C4-2B (cell line): Measurements from ENCODE around the gene CDKAL1.
"Not testable (repeated sequence)": the region's sequence is repeated elsewhere in the genome, so short reads cannot be mapped to it uniquely, and the experiment has no call there.

Experiments
- H3K27ac ChIP-seq: fragments of 450-650 bp; 2 replicates; pipeline ENCODE4 v1.5.1; 2017
- CTCF ChIP-seq: fragments of 450-650 bp; conservative IDR thresholded peaks from 2 replicates; pipeline ENCODE4 v1.5.1; 2017; ENCODE audit warnings: mild to moderate bottlenecking
- ZFX ChIP-seq: fragments of 450-650 bp; IDR thresholded peaks from 2 replicates; pipeline ENCODE4 v1.6.1; 2017

The CDKAL1 gene

DNA sequence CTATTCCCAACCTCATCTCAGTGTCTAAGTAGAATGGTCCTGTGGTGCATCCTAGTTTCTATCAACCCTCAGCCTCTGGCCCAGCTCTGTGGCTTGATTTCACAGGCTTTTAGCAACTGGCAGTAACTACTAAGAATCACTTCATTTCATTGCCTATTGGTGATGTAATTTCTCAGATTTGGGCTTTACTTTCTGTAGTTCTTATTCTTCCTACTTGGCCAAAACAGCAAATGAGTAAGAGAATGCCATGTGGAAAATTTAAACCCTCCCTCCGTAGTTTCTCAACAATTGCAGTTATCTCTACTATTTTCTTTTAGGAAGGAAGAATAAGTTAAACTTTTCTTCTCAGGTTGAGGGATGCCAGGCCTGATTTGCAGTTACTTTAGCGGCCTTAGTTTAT, 387.3 kb downstream of the CDKAL1 start:
- no peak for TF ChIP-seq ZFX
- TF ChIP-seq CTCF: no peak
- H3K27ac ChIP-seq: no peak overlapping the region

GRCh38 chr6:20922743-20923142, 388.5 kb downstream of the CDKAL1 start:
- TF ChIP-seq ZFX: no peak
- no peak for TF ChIP-seq CTCF
- no peak overlapping the region for H3K27ac ChIP-seq

GRCh38 chr6:20924094-20924493, 389.8 kb downstream of the CDKAL1 start:
- H3K27ac ChIP-seq: not testable (repeated sequence)

- no peak for TF ChIP-seq CTCF
- TF ChIP-seq ZFX: no peak
- no peak overlapping the region for H3K27ac ChIP-seq
Measured at GRCh38 chr6:20924911-20925543, 390.8 kb downstream of the CDKAL1 start.

DNA sequence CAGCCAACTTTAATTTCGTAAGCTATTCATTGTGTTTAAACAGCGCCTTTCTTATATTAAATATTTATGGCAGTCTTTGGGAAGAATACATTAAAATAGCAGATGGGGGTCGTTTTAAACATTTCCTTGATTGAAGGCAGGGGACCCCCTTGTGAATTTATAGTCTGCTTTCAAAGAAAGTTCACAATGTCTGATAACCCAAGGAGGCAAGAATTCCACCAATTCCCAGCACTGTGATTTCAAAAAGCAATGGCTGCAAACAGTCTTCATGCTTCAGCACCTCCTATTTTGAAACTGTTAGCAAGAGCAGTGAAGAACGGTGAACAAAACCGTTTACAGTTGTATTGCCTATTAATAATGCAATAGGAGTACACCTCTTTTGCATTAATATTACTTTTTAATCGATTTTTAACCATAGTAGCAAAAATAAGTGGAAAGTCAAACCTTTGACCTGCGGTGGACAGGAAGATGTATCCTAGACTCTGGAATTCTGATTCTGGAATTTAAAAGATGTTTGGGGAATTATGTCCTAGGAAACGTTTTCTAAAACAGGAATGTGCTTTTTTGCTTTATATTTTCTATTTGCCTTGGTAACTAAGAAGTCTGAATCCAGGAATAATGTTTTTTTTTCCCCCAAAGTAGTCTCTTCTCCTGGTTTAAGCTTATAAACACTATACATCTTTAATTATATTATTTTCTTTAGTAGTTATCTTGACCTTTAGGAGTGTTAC, 393.0 kb downstream of the CDKAL1 start:
- H3K27ac ChIP-seq: no peak overlapping the region
- TF ChIP-seq CTCF: no peak
- TF ChIP-seq ZFX: no peak

DNA sequence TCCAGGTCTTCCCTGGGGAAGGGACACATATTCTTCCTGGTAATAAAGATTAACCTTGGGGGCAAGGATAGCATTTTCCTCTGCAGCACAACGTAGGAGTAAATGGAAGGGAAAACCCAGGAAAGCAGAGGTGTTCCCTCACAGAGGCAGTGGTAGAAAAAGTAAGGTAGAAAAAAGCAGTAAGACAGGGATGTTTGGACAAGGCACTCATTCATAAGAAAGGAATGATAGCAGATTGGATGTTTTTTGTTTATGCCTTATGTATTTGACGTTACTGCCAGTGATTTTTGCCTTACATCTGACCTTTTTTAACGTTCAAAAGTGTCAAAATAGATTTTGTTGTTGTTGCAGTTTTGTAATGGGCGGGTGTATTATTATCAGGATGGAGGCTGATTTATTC, 395.0 kb downstream of the CDKAL1 start:
- TF ChIP-seq ZFX (no peak), CTCF (no peak)
- no peak overlapping the region for H3K27ac ChIP-seq

DNA sequence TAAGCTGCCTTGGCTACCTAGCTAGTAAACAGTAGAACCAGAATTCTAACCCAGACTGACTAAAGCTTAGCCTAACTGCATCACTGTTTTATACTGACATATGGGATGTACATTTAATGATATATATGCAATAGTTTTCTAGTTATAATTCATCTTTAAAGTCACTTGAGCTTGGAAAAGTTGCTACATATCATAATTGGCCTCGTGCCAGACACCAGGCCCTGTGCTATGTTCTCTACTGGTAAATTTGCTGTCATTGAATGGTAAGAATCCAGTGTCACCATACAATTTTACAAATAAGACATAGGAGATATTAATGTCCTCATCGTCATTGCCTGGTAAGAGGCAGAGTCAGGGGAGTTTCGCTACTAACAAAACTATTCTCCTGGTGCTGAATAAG, 396.8 kb downstream of the CDKAL1 start:
- TF ChIP-seq ZFX (no peak), CTCF (no peak)
- H3K27ac ChIP-seq: peak overlapping the region; percentile 29; the same call in 1 of the 2 replicates

- no peak for TF ChIP-seq CTCF
- no peak for TF ChIP-seq ZFX
Measured at GRCh38 chr6:20931772-20932171, 397.5 kb downstream of the CDKAL1 start.

More at GRCh38 chr6:20931772-20932171, 397.5 kb downstream of the CDKAL1 start:
- H3K27ac ChIP-seq: no peak overlapping the region
